ENCODE data around the gene NPAS1.

GRCh38 chr19:46970815-46971214 lies 48.8 kb upstream of the NPAS1 start:
- no peak for TF ChIP-seq CTCF (IDR thresholded peaks at IDR 0.05)
- TF ChIP-seq ZFX (IDR thresholded peaks at IDR 0.05; ENCODE audit: borderline replicate concordance) = no peak

All from 22Rv1 (cell line).